Panc1 (cell line): ENCODE results near the gene CYP26B1. TPM values are rescaled to one million over a fixed set of nuclear protein-coding genes. Genes with fewer than 3 reads are reported as not detected.

ENCODE experiments used
- ATAC-seq: fragments of 200-7000 bp; cut with Tn5 transposase; 2 replicates; pipeline ENCODE4 v1.9.1; 2020; ENCODE audit warnings: mild to moderate bottlenecking, moderate library complexity
- BruUV-seq: library from RNA; stranded (reverse); fragments of 400-500 nt; replicated peaks from 2 replicates; lab custom pipeline; 2021; lab: Mats Ljungman, UMichigan
- CTCF ChIA-PET: fragments of 300-600 bp; sonication (Branson Sonifier 250); formaldehyde crosslinking; loops from one replicate; lab custom pipeline; 2022; ENCODE audit warnings: antibody characterized with exemption; lab: Charles Lee
- POLR2A ChIA-PET: fragments of 300-600 bp; sonication (Branson Sonifier 250); formaldehyde crosslinking; loops from one replicate; lab custom pipeline; 2022; ENCODE audit warnings: antibody characterized with exemption; lab: Charles Lee
- DNase-seq: peaks from one replicate; pipeline ENCODE4 v3.0.0-alpha.2; 2010; ENCODE audit warnings: low read depth, low spot score
- H3K27ac ChIP-seq: 2 replicates; pipeline ENCODE4 v1.5.1; 2011; ENCODE audit warnings: mild to moderate bottlenecking, low read length, inconsistent platforms
- H3K27me3 ChIP-seq: fragments of 200-500 bp; sonication (Bioruptor generic); 2 replicates; pipeline ENCODE4 v1.6.0; 2014; ENCODE audit warnings: low read length, inconsistent platforms; ENCODE audit not compliant: control insufficient read depth, insufficient read depth
- H3K36me3 ChIP-seq: fragments of 200-500 bp; sonication (Bioruptor generic); 2 replicates; pipeline ENCODE4 v1.5.1; 2014; ENCODE audit warnings: inconsistent platforms, mild to moderate bottlenecking, low read length, moderate library complexity; ENCODE audit not compliant: control insufficient read depth, insufficient read depth
- H3K4me1 ChIP-seq: 2 replicates; pipeline ENCODE4 v1.5.1; 2011; ENCODE audit warnings: inconsistent platforms, mild to moderate bottlenecking, low read length, moderate library complexity; ENCODE audit not compliant: control insufficient read depth, insufficient read depth
- H3K4me3 ChIP-seq, 2 experiments: 2 replicates each; pipeline ENCODE4 v1.5.1; 2011 to 2012; ENCODE audit warnings: low read depth in 2 of 2, low read length in 2 of 2, mild to moderate bottlenecking in 2 of 2, inconsistent platforms in 1 of 2, moderate library complexity in 1 of 2
- H3K9me3 ChIP-seq: fragments of 200-500 bp; sonication (Bioruptor generic); 2 replicates; pipeline ENCODE4 v1.5.1; 2014; ENCODE audit warnings: low read depth, mild to moderate bottlenecking, inconsistent platforms, low read length, moderate library complexity; ENCODE audit not compliant: control insufficient read depth, insufficient read depth
- POLR2AphosphoS5 ChIP-seq: IDR thresholded peaks from 2 replicates; pipeline ENCODE4 v1.6.1; 2012; ENCODE audit warnings: mild to moderate bottlenecking, low read depth, low read length, moderate library complexity
- REST ChIP-seq, 2 experiments: IDR thresholded peaks; 2 replicates each; pipeline ENCODE4 v1.6.1; 2011 to 2012; ENCODE audit warnings: low read depth in 2 of 2, control low read depth in 1 of 2, low read length in 1 of 2, mild to moderate bottlenecking in 1 of 2, moderate library complexity in 1 of 2; ENCODE audit not compliant: insufficient read depth in 1 of 2
- SIN3A ChIP-seq: IDR thresholded peaks from 2 replicates; pipeline ENCODE4 v1.6.1; 2012; ENCODE audit warnings: low read depth, mild to moderate bottlenecking, low read length, moderate library complexity, borderline replicate concordance; ENCODE audit not compliant: insufficient read depth
- TCF7L2 ChIP-seq: IDR thresholded peaks from 2 replicates; pipeline ENCODE4 v1.6.1; 2011; ENCODE audit warnings: mild to moderate bottlenecking, low read depth, low read length, inconsistent platforms
- in situ Hi-C: cut with HindIII; loops from 2 replicates; pipeline ENCODE4 v1.10.0; 2016; ENCODE audit warnings: low sequenced_read_pairs, low pct_unique_long_range_greater_than_20kb
- intact Hi-C: fragments of 100-400 bp; cut with micrococcal nuclease; formaldehyde crosslinking; loops from one replicate; pipeline ENCODE4 v1.10.0; 2022; ENCODE audit not compliant: unreplicated experiment
- total RNA-seq: library from RNA; stranded (reverse); gene quantifications from one replicate; pipeline ENCODE4 v1.2.1, GENCODE V29; 2021; ENCODE audit not compliant: unreplicated experiment
- TF ChIP-seq, protein P1 (sequence below): fragments of 450-650 bp; IDR thresholded peaks from 2 replicates; pipeline ENCODE4 v1.5.1; 2017; ENCODE audit warnings: mild to moderate bottlenecking

CYP26B1 gene
- total RNA-seq, 1 experiment from 2014 or later: 12.3 TPM

GRCh38 chr2:72116081-72116533 is 31.6 kb downstream of the CYP26B1 start:
- TF ChIP-seq, protein P1, sequence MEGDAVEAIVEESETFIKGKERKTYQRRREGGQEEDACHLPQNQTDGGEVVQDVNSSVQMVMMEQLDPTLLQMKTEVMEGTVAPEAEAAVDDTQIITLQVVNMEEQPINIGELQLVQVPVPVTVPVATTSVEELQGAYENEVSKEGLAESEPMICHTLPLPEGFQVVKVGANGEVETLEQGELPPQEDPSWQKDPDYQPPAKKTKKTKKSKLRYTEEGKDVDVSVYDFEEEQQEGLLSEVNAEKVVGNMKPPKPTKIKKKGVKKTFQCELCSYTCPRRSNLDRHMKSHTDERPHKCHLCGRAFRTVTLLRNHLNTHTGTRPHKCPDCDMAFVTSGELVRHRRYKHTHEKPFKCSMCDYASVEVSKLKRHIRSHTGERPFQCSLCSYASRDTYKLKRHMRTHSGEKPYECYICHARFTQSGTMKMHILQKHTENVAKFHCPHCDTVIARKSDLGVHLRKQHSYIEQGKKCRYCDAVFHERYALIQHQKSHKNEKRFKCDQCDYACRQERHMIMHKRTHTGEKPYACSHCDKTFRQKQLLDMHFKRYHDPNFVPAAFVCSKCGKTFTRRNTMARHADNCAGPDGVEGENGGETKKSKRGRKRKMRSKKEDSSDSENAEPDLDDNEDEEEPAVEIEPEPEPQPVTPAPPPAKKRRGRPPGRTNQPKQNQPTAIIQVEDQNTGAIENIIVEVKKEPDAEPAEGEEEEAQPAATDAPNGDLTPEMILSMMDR: peak; percentile 55; the same call in 1 of the 2 replicates
- TF ChIP-seq POLR2AphosphoS5: no peak
- no peak for TF ChIP-seq SIN3A
- no peak for TF ChIP-seq REST (IDR thresholded peaks at IDR 0.05; ENCODE audit: insufficient read depth in 1 of 2, low read depth in 2 of 2, low read length in 1 of 2)
- TF ChIP-seq TCF7L2: no peak
- Histone ChIP-seq H3K4me1 (peaks cover 20% of the 10 kb centered on the region), H3K36me3 (no peaks in the 10 kb centered on the region), H3K27me3 (no peaks in the 10 kb centered on the region), H3K9me3 (no peaks in the 10 kb centered on the region), H3K4me3 (0 out of 4 replicates have a peak overlapping the region, but pooled peaks of 1 of the 2 experiments have one; percentile 15), H3K27ac (no peak overlapping the region)
- in situ Hi-C loops: no loop called here
- intact Hi-C loops: no loop called here
- ChIA-PET CTCF (interaction anchor here (0.6 to 0.7 kb wide), 3 partner anchors 9 to 527 kb away, joined by 3 to 5 read pairs (median 3); no protein-coding TSS in a partner anchor), POLR2A (no interaction called here)
- ATAC-seq: peak; percentile 57
- BruUV-seq: no TSS peak
- no peak for DNase-seq

DNA sequence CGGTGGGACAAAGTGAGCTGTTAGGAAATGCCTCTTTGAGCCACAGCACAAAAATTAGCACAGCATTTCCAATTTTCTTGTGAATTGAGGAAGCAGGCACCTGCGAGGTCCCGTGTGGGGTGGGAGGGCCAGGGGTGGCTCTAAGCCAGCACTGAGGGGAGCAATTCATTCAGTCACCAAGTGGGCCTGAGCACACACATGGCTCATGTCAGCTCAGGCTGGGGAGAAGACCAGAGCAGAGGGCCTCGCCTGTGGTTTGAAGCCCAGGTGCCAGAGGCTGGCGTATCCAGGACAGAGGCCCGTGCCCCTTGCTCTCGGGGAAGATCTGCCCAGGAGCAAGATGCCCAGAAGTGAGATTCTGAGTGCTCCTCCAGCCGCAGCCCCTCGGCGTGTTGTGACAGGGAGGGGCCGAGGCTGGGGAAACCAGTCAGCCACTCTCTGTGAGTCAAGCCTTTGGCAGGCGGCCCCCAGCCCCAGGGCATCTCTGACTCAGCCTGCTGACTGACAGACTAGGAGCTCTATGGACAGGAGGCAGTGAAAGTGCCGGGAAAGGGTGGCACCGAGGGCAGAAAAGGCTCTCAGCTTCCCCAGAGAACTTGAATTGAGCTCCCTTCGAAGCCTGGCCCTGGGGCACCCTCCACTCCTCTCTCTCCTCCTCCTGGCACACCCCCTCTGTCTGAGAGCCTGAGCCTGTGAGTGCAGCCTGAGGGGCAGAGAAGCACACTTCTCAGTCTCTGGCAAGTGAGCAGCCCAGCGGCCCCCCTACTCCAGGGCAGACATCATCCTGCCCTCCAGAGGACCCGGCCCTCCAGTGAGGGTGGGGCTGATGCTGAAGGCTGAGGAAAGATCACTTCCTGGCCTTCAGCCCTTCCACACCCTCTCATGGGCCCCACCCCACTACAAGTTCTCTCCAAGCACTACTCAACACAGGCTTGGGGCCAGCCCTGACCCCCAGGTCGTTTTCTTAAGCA is 32.3 kb downstream of the CYP26B1 start:
- Histone ChIP-seq H3K4me3 (peak overlapping the region in 1 of 2 experiments; percentile 15; a peak in 1 of 4 replicates), H3K27me3 (no peaks in the 10 kb centered on the region), H3K36me3 (no peaks in the 10 kb centered on the region), H3K4me1 (peaks cover 20% of the 10 kb centered on the region), H3K9me3 (no peaks in the 10 kb centered on the region), H3K27ac (peak overlapping the region; percentile 46; the same call in 1 of the 2 replicates)
- intact Hi-C loops (no loop called here), in situ Hi-C loops (no loop called here)
- TF ChIP-seq TCF7L2: no peak
- TF ChIP-seq SIN3A: no peak
- TF ChIP-seq, protein P1: no peak
- peak; percentile 44; the same call in 1 of the 2 replicates for TF ChIP-seq POLR2AphosphoS5
- TF ChIP-seq REST (IDR thresholded peaks at IDR 0.05; ENCODE audit: insufficient read depth in 1 of 2, low read depth in 2 of 2, low read length in 1 of 2): no peak
- ChIA-PET CTCF (interaction anchor here (0.6 to 0.7 kb wide), 2 partner anchors 8 to 526 kb away, joined by 3 to 5 read pairs; no protein-coding TSS in a partner anchor), POLR2A (no interaction called here)
- DNase-seq (peak; percentile 58), ATAC-seq (peak; percentile 97)
- BruUV-seq: no TSS peak
